Measurements from ENCODE around the gene RTEL1. TPM values are rescaled to one million over a fixed set of nuclear protein-coding genes. Genes with fewer than 3 reads are reported as not detected.

Gene RTEL1
- total RNA-seq, 1 experiment from 2014 or later: 43.0 TPM

- no peaks in the 10 kb centered on the region for H3K27me3 ChIP-seq (ENCODE audit: low read length)
- no peaks in the 10 kb centered on the region for H3K9me2 ChIP-seq (replicated peaks; ENCODE audit: low read length)
- peaks cover 23% of the 10 kb centered on the region for H3K79me2 ChIP-seq (ENCODE audit: low read length)
- no peak for TF ChIP-seq EZH2phosphoT487 (IDR thresholded peaks at IDR 0.05; ENCODE audit: borderline replicate concordance, low read length)
- TF ChIP-seq EZH2 (IDR thresholded peaks at IDR 0.05; ENCODE audit: low read length, unreplicated experiment): no peak
- TF ChIP-seq, protein P1, sequence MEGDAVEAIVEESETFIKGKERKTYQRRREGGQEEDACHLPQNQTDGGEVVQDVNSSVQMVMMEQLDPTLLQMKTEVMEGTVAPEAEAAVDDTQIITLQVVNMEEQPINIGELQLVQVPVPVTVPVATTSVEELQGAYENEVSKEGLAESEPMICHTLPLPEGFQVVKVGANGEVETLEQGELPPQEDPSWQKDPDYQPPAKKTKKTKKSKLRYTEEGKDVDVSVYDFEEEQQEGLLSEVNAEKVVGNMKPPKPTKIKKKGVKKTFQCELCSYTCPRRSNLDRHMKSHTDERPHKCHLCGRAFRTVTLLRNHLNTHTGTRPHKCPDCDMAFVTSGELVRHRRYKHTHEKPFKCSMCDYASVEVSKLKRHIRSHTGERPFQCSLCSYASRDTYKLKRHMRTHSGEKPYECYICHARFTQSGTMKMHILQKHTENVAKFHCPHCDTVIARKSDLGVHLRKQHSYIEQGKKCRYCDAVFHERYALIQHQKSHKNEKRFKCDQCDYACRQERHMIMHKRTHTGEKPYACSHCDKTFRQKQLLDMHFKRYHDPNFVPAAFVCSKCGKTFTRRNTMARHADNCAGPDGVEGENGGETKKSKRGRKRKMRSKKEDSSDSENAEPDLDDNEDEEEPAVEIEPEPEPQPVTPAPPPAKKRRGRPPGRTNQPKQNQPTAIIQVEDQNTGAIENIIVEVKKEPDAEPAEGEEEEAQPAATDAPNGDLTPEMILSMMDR (conservative IDR thresholded peaks at IDR 0.05; ENCODE audit: low read depth, low read length): no peak
- H3K27ac ChIP-seq (ENCODE audit: low read length): no peak overlapping the region
- DNase-seq (no peak), ATAC-seq (no peak)
- CTCF ChIA-PET: no interaction called here
- H3K36me3 ChIP-seq (ENCODE audit: low read depth, low read length): peaks cover 8% of the 10 kb centered on the region
- no TSS peak for BruUV-seq (replicated peaks)
- no peak overlapping the region for H3K4me2 ChIP-seq (ENCODE audit: low read length)
- intact Hi-C loops (cut with micrococcal nuclease): no loop called here
- no peaks in the 10 kb centered on the region for H3F3A ChIP-seq (ENCODE audit: low read length, unreplicated experiment)
- H2AFZ ChIP-seq (ENCODE audit: low read length): no peak overlapping the region
- H3K9ac ChIP-seq (ENCODE audit: low read length): no peak overlapping the region
- no peaks in the 10 kb centered on the region for H4K20me1 ChIP-seq (ENCODE audit: low read length)
- no peaks in the 10 kb centered on the region for H3K4me1 ChIP-seq (ENCODE audit: insufficient read depth, low read length)
- H3K9me3 ChIP-seq (ENCODE audit: low read length): no peaks in the 10 kb centered on the region
- no peak overlapping the region for H3K4me3 ChIP-seq (ENCODE audit: low read length)
- POLR2A ChIA-PET (ENCODE audit: unreplicated experiment): no interaction called here
These were observed 40.8 kb upstream of the RTEL1 start for GRCh38 chr20:63617092-63617875.

DNA sequence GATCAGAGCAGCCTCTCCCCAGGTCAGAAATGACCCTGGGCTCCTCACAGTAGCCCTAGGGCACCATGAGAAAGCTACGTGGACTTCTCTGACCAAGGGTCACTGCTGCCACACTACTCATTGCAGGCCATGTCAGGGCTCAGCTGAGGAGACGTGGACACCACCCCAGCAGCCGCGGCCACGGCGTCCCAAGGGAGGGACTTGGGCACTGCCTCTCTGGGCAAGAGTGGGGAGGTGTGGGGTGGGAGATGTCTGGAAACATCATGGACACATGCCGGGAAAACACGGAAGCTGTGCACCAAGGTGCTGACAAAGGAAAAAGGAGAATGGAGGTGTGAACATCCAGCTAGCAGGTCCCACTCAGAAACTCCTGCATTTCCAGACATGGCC, 40.2 kb upstream of the RTEL1 start:
- Histone ChIP-seq H3K27ac (ENCODE audit: low read length) (no peak overlapping the region), H3K9me2 (replicated peaks; ENCODE audit: low read length) (no peaks in the 10 kb centered on the region), H3K9me3 (ENCODE audit: low read length) (no peaks in the 10 kb centered on the region), H3K9ac (ENCODE audit: low read length) (no peak overlapping the region), H3K4me3 (ENCODE audit: low read length) (no peak overlapping the region), H3K36me3 (ENCODE audit: low read depth, low read length) (peaks cover 8% of the 10 kb centered on the region), H3K27me3 (ENCODE audit: low read length) (no peaks in the 10 kb centered on the region), H4K20me1 (ENCODE audit: low read length) (no peaks in the 10 kb centered on the region), H3K4me1 (ENCODE audit: insufficient read depth, low read length) (no peaks in the 10 kb centered on the region), H3K79me2 (ENCODE audit: low read length) (peaks cover 29% of the 10 kb centered on the region), H2AFZ (ENCODE audit: low read length) (no peak overlapping the region), H3F3A (ENCODE audit: low read length, unreplicated experiment) (no peaks in the 10 kb centered on the region), H3K4me2 (ENCODE audit: low read length) (no peak overlapping the region)
- ChIA-PET POLR2A (ENCODE audit: unreplicated experiment) (no interaction called here), CTCF (no interaction called here)
- BruUV-seq (replicated peaks): no TSS peak
- intact Hi-C loops (cut with micrococcal nuclease): no loop called here
- DNase-seq (no peak), ATAC-seq (no peak)
- TF ChIP-seq EZH2phosphoT487 (IDR thresholded peaks at IDR 0.05; ENCODE audit: borderline replicate concordance, low read length) (no peak), EZH2 (IDR thresholded peaks at IDR 0.05; ENCODE audit: low read length, unreplicated experiment) (no peak)
- TF ChIP-seq, protein P1 (conservative IDR thresholded peaks at IDR 0.05; ENCODE audit: low read depth, low read length): no peak

GRCh38 chr20:63618291-63618980, 39.7 kb upstream of the RTEL1 start:
- H3K9me3 ChIP-seq (ENCODE audit: low read length): no peaks in the 10 kb centered on the region
- no peaks in the 10 kb centered on the region for H3K9me2 ChIP-seq (replicated peaks; ENCODE audit: low read length)
- intact Hi-C loops (cut with micrococcal nuclease): no loop called here
- no peak overlapping the region for H3K4me3 ChIP-seq (ENCODE audit: low read length)
- H4K20me1 ChIP-seq (ENCODE audit: low read length): no peaks in the 10 kb centered on the region
- no peaks in the 10 kb centered on the region for H3K4me1 ChIP-seq (ENCODE audit: insufficient read depth, low read length)
- ChIA-PET POLR2A (ENCODE audit: unreplicated experiment) (interaction anchor here (0.6 kb wide), 1 partner anchor 98 kb away, joined by 3 read pairs; no protein-coding TSS in a partner anchor), CTCF (no interaction called here)
- H2AFZ ChIP-seq (ENCODE audit: low read length): no peak overlapping the region
- peaks cover 35% of the 10 kb centered on the region for H3K79me2 ChIP-seq (ENCODE audit: low read length)
- H3K4me2 ChIP-seq (ENCODE audit: low read length): no peak overlapping the region
- no peak overlapping the region for H3K9ac ChIP-seq (ENCODE audit: low read length)
- peaks cover 8% of the 10 kb centered on the region for H3K36me3 ChIP-seq (ENCODE audit: low read depth, low read length)
- BruUV-seq (replicated peaks): no TSS peak
- TF ChIP-seq EZH2 (IDR thresholded peaks at IDR 0.05; ENCODE audit: low read length, unreplicated experiment): no peak
- TF ChIP-seq EZH2phosphoT487 (IDR thresholded peaks at IDR 0.05; ENCODE audit: borderline replicate concordance, low read length): no peak
- TF ChIP-seq, protein P1 (conservative IDR thresholded peaks at IDR 0.05; ENCODE audit: low read depth, low read length): no peak
- no peak overlapping the region for H3K27ac ChIP-seq (ENCODE audit: low read length)
- H3F3A ChIP-seq (ENCODE audit: low read length, unreplicated experiment): no peaks in the 10 kb centered on the region
- H3K27me3 ChIP-seq (ENCODE audit: low read length): no peaks in the 10 kb centered on the region
- DNase-seq: no peak
- no peak for ATAC-seq
